Neural crest cell (in vitro differentiated cells): ENCODE results near the gene GFAP. TPM values are rescaled to one million over a fixed set of nuclear protein-coding genes. Genes with fewer than 3 reads are reported as not detected.

Experiments
- DNase-seq: peaks from one replicate; pipeline ENCODE4 v3.0.0; 2021; ENCODE audit warnings: low read depth, mixed read lengths, low spot score
- H3K27ac Mint-ChIP-seq: one replicate; pipeline ENCODE4 v1.8.0; 2021; ENCODE audit warnings: mild to moderate bottlenecking, mixed read lengths; ENCODE audit not compliant: unreplicated experiment
- H3K27me3 Mint-ChIP-seq: 2 replicates; pipeline ENCODE4 v1.8.0; 2021; ENCODE audit warnings: low read depth, mild to moderate bottlenecking, mixed read lengths
- H3K36me3 Mint-ChIP-seq: 2 replicates; pipeline ENCODE4 v1.8.0; 2021; ENCODE audit warnings: low read depth, mild to moderate bottlenecking, mixed read lengths
- H3K4me1 Mint-ChIP-seq: 2 replicates; pipeline ENCODE4 v1.8.0; 2021; ENCODE audit warnings: mixed read lengths
- H3K4me3 Mint-ChIP-seq: one replicate; pipeline ENCODE4 v1.8.0; 2021; ENCODE audit warnings: mild to moderate bottlenecking, mixed read lengths
- H3K9me3 Mint-ChIP-seq: 2 replicates; pipeline ENCODE4 v1.8.0; 2021; ENCODE audit warnings: mixed read lengths
- CTCF ChIP-seq: fragments of 200-600 bp; sonication (generic); conservative IDR thresholded peaks from 2 replicates; pipeline ENCODE4 v1.5.0; 2021; ENCODE audit warnings: antibody characterized with exemption, mild to moderate bottlenecking
- total RNA-seq: library from RNA; stranded (reverse); gene quantifications from 2 replicates; pipeline ENCODE4 v1.2.1, GENCODE V29; 2021

GFAP gene
- total RNA-seq, 1 donor from 2014 or later = not detected

- H3K36me3 Mint-ChIP-seq = peaks cover 5% of the 10 kb centered on the region
Measured at GRCh38 chr17:44887971-44888954, 27.0 kb downstream of the GFAP start.

GRCh38 chr17:44887016-44887415, 28.3 kb downstream of the GFAP start:
- no peak for DNase-seq
- Mint-ChIP-seq H3K9me3 (no peaks in the 10 kb centered on the region), H3K27ac (peak overlapping the region; percentile 32), H3K36me3 (peaks cover 7% of the 10 kb centered on the region), H3K27me3 (no peaks in the 10 kb centered on the region), H3K4me3 (no peak overlapping the region), H3K4me1 (no peaks in the 10 kb centered on the region)
- no peak for TF ChIP-seq CTCF

More at GRCh38 chr17:44887971-44888954, 27.0 kb downstream of the GFAP start:
- no peak for DNase-seq
- H3K27ac Mint-ChIP-seq = no peak overlapping the region
- no peak for TF ChIP-seq CTCF
- no peaks in the 10 kb centered on the region for H3K27me3 Mint-ChIP-seq
- H3K9me3 Mint-ChIP-seq = no peaks in the 10 kb centered on the region
- H3K4me1 Mint-ChIP-seq = no peaks in the 10 kb centered on the region
- H3K4me3 Mint-ChIP-seq = no peak overlapping the region

DNA sequence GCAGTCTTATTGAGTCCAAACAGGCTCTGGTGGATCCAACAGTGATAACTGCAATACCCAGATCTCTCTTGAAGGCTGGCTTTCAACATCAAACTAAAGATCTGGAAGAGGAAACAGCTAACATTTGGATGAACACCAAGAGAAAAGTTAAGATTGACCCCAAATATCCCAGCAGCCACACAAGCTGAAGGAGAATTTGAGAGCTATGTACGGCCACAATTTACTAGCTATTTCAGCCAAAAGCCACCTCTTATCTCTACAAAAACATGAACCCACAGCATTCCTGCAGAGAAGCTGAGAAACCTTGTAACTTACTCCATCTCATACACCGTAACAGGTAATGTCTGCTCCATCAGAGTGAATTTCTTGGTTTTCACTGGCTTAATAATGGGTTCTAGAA, 30.4 kb downstream of the GFAP start:
- no peaks in the 10 kb centered on the region for H3K4me1 Mint-ChIP-seq
- peaks cover 7% of the 10 kb centered on the region for H3K36me3 Mint-ChIP-seq
- DNase-seq = no peak
- no peak overlapping the region for H3K4me3 Mint-ChIP-seq
- no peaks in the 10 kb centered on the region for H3K9me3 Mint-ChIP-seq
- H3K27me3 Mint-ChIP-seq = no peaks in the 10 kb centered on the region
- TF ChIP-seq CTCF = no peak
- H3K27ac Mint-ChIP-seq = no peak overlapping the region

DNA sequence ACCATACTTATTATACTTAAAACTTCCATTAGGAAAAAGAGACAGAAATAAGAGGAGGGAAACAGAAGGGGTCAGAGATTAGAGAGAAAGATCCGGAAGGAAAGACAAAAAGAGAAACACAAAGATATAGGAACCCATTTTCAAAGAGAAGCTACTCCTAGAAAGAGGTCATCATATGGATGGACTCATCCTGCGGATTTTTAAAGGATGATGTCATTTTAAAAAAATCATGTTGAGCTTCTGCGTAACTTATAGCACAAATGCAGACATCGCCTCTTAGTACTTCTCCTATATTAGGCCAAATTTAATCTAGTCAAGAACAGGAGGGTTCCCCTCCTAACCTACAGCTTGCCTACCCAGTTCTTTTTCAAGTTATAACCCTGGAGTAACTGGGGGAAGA, 34.2 kb downstream of the GFAP start:
- Mint-ChIP-seq H3K27ac (no peak overlapping the region), H3K4me3 (no peak overlapping the region), H3K27me3 (no peaks in the 10 kb centered on the region), H3K4me1 (no peaks in the 10 kb centered on the region), H3K36me3 (peaks cover 15% of the 10 kb centered on the region), H3K9me3 (no peaks in the 10 kb centered on the region)
- no peak for DNase-seq
- no peak for TF ChIP-seq CTCF

DNA sequence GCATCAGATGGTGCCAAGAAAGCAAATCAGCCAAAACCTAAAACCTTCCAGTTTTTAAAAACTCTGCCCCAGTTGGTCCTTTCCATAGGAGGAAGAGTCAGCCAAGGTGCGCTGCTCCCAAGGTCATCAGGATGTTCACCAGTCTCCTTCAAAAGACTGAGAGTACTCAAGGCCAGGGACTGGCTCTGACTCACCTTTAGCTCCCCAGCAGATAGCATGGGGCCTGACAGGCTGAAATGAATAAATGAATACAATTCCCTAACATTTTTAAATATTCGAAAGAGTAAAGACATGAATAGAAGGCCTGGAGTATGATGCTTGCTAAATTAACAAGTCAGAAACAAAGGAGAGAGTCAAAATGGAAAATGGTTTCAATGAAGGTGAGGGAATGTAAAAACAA, 35.2 kb downstream of the GFAP start:
- Mint-ChIP-seq H3K4me1 (no peaks in the 10 kb centered on the region), H3K27me3 (no peaks in the 10 kb centered on the region), H3K36me3 (peaks cover 15% of the 10 kb centered on the region), H3K4me3 (no peak overlapping the region), H3K9me3 (no peaks in the 10 kb centered on the region), H3K27ac (no peak overlapping the region)
- no peak for TF ChIP-seq CTCF
- no peak for DNase-seq
